Activated CD8-positive, alpha-beta memory T cell treated with anti-CD3 and anti-CD28 coated beads for 1 hour (primary cell): ENCODE measurements around the gene TARS1.

Experiments
- DNase-seq, 2 donors: peaks; one replicate each; pipeline ENCODE4 v3.0.0-alpha.2; 2020; ENCODE audit warnings: low read depth in 1 of 2; ENCODE audit errors: extremely low read depth in 1 of 2

TARS1 gene

GRCh38 chr5:33438996-33439395 is 1.8 kb upstream of the TARS1 start:
- DNase-seq, result no peak

DNA sequence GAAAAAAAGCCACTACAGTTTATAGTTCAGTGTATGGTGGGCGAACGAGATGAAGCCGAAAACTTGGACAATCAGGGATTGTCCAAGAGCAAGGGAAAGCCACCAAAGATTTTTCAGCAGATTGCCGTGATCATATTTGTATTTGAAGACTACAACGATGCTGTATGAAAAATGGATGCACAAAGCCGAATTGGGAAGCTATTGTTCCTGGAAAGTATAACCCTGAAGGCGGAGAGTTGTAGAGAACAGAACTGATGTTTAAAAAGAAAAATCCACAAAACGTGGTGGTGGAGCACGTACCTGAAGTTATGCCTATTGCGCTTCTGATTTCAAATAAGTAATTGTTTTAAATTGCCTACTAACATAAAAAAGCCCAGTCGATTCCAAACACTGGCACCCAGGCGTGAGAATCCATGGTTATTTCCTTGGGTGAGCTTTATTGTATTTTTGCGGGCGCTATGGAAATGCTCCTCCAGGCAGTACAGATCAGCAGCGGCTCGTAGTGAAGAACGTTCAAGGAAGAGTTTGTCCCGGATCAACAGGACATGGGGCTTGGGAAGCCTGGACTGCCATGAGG is 772 bp upstream of the TARS1 start:
- no peak for DNase-seq

DNA sequence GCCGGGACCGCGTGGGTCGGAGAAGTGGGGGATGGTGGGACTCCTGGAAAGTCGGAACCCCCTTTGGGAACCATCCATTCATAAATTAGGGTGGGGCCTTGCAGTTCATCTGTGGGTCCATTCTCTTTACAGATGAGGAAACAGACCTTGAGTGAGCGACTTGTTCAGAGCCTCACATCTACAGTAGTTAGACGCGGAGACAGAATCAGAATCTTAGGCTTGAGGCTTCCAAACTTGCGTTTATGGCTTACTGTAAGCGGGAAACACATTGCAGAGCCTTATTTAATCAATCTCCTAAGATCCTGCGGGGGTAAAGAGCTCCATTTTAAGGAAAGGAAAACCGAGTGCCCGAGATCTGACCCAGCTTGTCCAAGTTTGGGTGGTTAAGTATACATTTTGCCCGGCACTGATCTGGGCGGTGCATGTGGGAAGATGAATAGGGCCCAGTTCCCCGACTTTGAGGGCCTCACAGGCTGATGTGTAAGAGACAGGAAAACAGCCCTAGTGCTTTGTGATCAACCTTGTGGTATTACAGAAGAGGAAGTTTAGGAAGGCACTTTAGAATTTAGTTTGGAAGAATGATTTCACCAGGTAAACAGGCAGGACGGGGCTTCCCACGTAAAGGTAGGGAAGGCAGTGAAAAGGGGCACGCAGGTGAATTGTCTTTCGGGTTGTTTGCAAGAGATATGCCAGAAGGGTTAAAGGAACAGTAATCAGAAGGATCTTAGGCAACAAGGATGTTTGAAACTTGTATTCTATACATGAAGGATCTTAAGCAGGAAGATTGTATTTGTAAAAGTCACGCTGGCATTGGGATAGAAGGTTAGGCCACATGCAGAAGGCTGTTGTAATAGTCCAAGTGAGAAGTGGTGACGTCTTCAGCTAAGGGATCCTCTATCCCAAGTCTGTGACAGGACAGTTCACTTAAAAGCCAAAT is 744 bp downstream of the TARS1 start:
- no peak for DNase-seq

GRCh38 chr5:33444542-33444941 is 3.8 kb downstream of the TARS1 start:
- DNase-seq, result no peak

DNA sequence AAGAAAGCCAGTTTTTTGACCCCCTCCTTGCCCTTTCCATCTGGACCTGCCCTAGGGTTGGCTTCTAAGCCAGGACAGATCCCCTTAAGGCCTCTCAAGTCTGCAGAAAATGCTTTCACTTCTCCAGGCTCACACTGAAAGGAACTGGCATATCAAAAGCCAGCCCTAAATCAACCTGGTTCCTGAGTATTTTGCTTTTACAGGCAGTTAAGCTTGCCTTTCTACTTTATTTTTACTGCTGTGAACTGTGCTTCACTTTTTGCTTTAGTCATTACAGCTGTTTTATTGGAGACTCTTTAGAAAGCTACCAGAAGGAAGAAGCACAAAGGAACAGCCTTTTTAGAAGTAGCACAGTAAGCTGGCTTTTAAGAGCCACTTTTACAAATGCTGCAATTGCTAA is 5.0 kb downstream of the TARS1 start:
- no peak for DNase-seq

GRCh38 chr5:33448118-33448517 is 7.4 kb downstream of the TARS1 start:
- no peak for DNase-seq

DNA sequence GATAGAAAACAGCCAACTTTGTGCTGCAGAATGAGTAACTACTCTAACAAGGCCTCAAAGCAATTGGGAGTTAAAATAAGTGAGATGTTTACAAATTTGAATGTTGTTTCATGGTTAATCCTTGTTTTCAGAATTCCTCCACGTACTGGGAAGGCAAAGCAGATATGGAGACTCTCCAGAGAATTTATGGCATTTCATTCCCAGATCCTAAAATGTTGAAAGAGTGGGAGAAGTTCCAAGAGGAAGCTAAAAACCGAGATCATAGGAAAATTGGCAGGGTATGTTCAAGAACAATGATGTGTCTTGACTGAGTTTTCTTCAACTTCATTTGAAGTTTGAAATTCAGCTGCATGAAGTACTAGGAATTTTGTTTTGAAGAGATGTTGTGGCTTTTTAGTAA is 16.4 kb downstream of the TARS1 start:
- DNase-seq, result no peak

- DNase-seq, result no peak
Measured at GRCh38 chr5:33457817-33458216, 17.1 kb downstream of the TARS1 start.

- DNase-seq, result no peak
Measured at GRCh38 chr5:33460210-33460609, 19.4 kb downstream of the TARS1 start.

GRCh38 chr5:33462456-33462855 is 21.7 kb downstream of the TARS1 start:
- DNase-seq, result no peak

DNA sequence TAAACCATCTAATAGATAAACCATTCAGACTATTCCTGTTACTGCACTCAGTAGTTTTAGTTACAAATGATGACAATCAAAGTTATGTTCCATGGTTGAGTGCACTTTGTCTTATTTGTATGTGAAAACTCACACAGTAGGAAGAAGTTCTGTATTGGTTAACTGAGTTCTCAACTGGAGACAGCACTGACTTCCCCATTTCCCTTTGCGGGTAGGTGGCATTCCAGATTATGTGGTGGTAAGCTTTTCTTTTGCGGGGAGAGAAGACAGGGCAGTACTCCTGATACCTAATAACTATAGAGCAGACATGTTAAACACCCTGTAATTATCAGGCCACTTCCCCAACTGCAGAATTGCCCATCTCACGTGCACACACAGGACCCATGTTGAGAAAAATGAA is 24.4 kb downstream of the TARS1 start:
- DNase-seq, result no peak

DNA sequence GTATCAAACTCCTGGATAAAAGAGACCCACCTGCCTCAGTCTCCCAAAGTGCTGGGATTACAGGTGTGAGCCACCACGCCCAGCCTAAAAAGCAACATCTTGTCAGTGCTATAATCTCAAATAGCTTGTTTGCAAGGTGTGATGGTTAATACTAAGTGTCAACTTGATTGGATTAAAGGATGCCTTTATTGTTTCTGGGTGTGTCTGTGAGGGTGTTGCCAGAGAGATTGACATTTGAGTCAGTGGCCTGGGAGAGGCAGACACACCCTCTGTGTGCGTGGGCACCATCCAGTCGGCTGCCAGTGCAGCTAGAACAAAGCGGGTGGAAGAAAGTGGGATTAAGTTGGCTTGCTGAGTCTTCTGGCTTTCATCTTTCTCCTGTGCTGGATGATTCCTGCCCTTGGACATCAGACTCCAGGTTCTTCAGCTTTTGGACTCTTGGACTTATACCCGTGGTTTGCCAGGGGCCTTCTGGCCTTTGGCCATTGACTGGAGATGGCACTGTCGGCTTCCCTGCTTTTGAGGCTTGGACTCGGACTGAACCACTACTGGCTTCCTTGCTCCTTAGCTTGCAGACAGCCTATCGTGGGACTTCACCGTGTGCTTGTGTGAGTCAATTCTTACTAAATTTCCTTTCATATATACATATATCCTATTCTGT is 28.1 kb downstream of the TARS1 start:
- no peak for DNase-seq

DNA sequence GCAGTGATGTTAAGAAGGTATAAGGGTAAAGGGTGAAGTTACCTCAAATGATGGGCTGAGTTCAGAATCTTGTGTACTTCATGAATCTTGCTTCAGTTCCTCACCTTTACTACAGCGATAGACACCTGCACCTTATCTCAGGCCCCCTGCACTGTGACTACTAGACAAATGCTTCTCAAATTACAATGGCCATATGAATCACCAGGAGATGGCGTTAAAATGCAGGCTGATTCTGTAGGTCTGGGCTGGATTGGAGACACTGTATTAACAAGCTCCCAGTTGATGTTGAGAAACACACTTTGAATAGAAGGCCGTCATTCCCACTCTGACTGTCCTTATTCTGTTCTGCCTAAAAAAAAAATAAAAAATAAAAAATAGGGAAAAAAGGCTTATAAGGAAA is 29.8 kb downstream of the TARS1 start:
- no peak for DNase-seq

DNA sequence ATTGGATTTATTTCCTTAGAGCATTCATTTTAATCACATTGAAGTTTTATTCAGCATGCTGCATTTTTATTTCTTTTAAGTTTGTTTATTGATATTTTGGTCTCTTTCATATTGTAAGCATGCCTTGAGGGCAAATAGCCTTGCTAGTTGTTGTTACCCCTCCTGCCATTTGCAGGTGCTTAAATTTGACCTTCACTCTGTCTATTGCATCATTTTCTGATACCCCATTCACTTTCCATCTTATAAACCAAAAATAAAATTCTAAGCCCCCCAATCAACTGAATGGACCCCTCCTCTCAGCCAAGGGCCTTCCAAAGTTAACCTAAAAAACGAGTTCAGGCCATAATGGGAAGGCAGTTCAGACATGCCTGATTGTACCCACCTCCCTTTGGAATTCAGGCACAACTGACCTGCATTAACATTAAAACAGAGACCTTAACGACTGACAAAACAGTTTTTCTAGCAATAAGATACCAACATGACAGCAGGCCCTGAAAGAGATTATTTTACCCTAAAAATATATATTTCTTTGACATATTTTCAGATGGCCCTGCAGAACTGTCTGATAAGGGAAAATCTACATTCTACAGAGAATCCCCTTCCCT is 32.1 kb downstream of the TARS1 start:
- DNase-seq, result no peak

GRCh38 chr5:33474004-33474403 is 33.2 kb downstream of the TARS1 start:
- DNase-seq, result no peak

- DNase-seq, result no peak
Measured at GRCh38 chr5:33474931-33475499, 34.2 kb downstream of the TARS1 start.

DNA sequence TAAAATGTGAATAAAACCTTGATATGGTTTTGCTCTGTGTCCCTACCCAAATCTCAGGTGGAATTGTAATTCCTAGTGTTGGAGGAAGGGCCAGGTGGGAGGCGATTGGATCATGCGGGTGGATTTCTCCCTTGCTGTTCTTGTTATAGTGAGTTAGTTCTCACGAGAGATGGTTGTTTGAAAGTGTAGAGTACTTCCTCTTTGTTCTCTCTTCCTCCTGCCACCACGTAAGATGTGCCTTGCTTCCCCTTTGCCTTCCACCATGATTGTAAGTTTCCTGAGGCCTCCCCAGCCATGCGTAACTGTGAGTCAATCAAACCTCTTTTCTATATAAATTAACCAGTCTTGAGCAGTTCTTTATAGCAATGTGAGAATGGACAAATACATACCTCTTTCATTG is 34.9 kb downstream of the TARS1 start:
- no peak for DNase-seq

DNA sequence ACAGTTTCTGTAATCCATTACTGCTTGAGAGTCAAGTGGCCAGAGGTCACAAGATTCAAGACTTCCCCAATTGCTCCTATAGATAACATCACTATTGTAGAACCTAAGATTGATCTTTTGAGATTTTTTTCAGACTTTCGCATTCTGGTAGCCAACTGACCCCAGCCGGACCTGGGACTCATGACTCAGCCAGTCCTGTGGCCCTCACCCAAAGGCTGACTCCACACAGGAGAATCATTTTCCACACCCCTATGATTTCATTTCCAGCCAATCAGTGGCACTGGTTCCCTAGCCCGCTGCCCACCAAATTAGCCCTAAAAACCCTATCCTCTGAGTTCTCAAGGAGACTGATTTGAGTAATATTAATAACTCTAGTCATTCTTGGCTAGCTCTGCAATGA is 36.2 kb downstream of the TARS1 start:
- no peak for DNase-seq

GRCh38 chr5:33477816-33478215 is 37.1 kb downstream of the TARS1 start:
- DNase-seq, result no peak

DNA sequence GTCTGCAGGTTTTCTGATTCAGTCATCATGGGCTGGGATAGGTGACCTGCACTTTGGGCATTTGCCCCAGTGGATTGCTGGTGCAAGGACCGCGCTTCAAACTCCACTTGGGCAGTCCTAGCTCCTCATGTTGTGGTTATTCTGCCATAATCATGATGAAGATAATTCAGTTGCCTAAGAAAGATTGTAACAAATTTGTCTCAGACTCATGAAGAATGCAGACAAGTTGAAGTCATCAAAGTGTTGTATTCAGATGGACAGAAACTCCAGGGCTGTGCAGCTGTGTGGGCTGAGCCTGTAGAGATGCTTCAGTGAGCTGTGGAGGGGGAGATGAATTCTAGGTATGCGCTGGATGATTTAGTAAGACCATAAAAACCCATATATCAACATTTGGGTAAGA is 38.5 kb downstream of the TARS1 start:
- DNase-seq, result no peak

DNA sequence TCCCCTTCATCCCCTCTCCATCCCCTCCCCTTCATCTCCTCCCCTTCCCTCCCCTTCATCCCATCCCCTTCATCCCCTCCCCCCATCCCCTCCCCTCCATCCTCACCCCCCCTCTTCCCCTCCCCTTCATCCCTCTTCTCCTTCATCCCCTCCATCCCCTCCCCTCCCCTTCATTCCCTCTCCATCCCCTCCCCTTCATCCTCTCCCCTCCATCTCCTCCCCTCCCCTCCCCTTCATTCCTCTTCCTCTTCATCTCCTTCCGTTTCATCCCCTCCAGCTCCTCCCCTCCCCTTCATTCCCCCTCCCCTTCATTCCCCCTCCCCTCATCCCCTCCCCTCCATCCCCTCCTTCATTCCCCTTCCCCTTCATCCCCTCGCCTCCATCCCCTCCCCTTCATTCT is 40.1 kb downstream of the TARS1 start:
- DNase-seq, result no peak
